Limb (tissue), 2 donors: Measurements from ENCODE around the gene ATP5PB.

Experiments used
- DNase-seq, 2 donors: peaks; one replicate each; pipeline ENCODE4 v3.0.0-alpha.2; 2016; ENCODE audit errors: extremely low spot score in 2 of 2

The ATP5PB gene

DNA sequence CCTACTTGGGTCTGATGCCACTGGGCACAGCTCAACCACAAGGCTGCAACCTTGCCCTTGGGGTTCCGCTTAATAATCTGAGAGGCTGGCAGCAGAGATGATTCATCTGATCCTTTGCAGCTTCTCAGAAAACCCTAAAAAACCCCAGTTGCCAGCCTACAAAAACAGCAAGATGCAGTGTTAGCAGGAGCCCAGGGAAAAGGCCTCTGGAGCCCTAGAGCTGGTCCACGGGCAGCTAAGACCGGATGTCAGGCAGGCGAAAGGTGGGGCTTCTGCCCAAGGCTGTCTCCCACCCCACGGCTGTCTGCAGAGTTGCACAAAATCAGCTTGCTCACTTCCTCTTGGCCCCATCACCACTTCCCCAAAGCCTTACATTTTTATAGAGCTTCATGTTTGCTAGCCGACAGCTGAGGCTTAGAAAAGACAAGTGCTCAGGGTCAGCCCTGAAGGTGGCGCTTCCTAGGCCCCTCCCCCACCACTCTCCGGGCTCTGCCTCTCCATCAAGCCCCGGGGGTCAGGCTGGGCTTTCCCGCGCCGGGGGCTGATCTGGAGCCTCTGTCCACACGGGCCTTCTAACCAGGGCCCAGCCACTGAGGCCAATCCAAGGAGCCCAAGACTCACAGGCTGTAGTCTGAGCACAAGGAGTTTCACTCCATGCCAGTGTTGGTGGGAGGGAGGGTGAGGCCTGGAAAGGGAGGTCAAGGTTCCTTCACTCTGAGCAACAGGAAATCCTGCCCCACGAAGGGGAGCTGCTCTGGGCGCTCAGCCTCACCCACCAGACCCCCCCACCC is 58.3 kb downstream of the ATP5PB start:
- DNase-seq = peak in 1 of 2 donors; percentile 62

DNA sequence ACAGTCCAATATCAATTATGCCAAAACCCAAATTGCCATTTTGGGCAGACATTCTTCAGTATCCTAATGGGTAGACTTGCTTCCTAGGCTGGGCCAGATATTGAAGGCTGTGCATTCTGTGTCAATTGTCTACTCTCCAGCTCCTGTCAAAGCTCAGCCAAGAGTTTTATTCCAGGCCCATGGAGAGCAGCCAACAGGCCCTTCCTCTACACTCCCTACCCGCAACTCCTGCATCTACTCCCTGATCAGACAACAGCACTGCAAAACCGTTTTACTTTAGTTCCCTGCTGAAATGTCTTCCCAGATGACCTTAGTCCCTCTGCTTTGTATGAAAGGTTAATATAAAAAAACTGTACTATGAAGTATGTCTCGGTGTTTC is 60.7 kb downstream of the ATP5PB start:
- DNase-seq = no peak

DNA sequence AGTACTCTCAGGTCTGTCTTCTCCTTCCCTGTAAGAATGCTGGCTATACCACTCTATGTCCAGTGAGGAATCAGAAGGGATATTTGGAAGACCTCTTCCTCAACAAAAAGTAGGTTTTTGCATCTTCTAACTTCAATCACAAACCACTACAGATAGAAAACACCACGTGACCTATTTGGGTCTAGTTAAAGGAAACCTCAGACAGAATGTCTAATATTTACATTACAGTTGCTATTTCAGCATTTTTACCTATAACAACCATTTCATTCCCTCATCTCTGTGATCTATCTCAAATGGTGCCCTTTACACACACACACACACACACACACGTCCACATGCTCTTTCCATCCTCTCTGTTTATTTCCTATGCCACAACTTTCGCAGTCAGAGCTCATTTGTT is 62.1 kb downstream of the ATP5PB start:
- no peak for DNase-seq
